Measurements from ENCODE around the gene SP9.
"Not testable (repeated sequence)": the region's sequence is repeated elsewhere in the genome, so short reads cannot be mapped to it uniquely, and the experiment has no call there.

The SP9 gene

DNA sequence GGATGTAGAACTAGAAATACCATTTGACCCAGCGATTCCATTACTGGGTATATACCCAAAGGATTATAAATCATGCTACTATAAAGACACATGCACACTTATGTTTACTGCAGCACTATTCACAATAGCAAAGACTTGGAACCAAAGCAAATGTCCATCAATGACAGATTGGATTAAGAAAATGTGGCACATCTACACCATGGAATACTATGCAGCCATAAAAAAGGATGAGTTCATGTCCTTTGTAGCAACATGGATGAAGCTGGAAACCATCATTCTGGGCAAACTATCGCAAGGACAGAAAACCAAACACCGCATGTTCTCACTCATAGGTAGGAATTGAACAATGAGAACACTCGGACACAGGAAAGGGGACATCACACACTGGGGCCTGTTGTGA, 24.9 kb downstream of the SP9 start:
- DNase-seq (ENCODE audit: low read depth); H3K4me3 ChIP-seq (ENCODE audit: low read length); H3K9ac ChIP-seq (ENCODE audit: low read length); H3K9me3 ChIP-seq (ENCODE audit: control insufficient read depth, low read length); H3K27me3 ChIP-seq (replicated peaks; ENCODE audit: control insufficient read depth, insufficient read depth, low read length); H3K4me1 ChIP-seq (ENCODE audit: control insufficient read depth, insufficient read depth, low read length): not testable (repeated sequence)
- H3K36me3 ChIP-seq (ENCODE audit: control insufficient read depth, insufficient read depth, low read length, severe bottlenecking) = peaks cover 19% of the 10 kb centered on the region

DNA sequence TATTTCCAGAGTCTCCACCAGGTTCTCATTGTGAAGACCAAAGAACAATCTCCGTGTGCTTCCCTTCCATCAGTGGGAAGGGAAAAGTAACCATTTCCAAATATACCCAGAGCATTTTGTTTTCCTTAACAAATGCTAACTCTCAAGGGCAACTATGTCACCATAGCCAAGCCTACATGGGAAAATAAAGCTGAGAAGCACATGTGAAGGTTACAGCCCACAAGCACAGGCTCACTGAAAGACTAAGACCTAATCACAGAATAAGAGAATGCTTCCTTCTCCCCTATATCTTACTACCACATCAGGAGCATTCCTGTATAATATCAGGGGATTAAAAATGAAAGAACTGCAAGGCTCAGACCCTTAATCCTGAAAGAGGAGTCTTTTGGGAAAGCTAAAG, 28.2 kb downstream of the SP9 start:
- H3K9ac ChIP-seq (ENCODE audit: low read length) = no peak overlapping the region
- H3K4me1 ChIP-seq (ENCODE audit: control insufficient read depth, insufficient read depth, low read length) = no peaks in the 10 kb centered on the region
- H3K27me3 ChIP-seq (replicated peaks; ENCODE audit: control insufficient read depth, insufficient read depth, low read length) = no peaks in the 10 kb centered on the region
- peaks cover 21% of the 10 kb centered on the region for H3K36me3 ChIP-seq (ENCODE audit: control insufficient read depth, insufficient read depth, low read length, severe bottlenecking)
- no peaks in the 10 kb centered on the region for H3K9me3 ChIP-seq (ENCODE audit: control insufficient read depth, low read length)
- no peak overlapping the region for H3K4me3 ChIP-seq (ENCODE audit: low read length)
- no peak for DNase-seq (ENCODE audit: low read depth)

DNA sequence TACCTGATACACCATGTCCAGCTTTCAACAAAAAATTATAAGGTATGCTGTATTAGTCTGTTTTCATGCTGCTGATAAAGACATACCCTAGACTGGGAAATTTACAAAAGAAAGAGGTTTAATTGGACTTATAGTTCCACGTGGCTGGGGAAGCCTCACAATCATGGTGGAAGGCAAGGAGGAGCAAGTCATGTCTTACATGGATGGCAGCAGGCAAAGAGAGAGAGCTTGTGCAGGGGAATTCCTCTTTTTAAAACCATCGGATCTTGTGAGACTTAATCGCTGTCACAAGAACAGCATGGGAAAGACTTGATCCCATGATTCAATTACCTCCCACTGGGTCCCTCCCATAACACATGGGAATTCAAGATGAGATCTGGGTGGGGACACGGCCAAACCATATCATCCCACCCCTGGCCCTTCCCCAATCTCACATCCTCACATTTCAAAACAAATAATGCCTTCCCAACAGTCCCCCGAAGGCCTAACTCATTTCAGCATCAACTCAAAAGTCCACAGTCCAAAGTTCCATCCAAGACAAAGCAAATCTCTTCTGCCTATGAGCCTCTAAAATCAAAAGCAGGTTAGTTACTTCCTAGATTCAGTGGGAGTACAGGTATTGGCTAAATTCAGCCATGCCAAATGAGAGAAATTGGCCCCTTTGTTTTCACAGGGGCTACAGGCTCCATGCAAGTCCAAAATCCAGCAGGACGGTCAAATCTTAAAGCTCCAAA, 28.9 kb downstream of the SP9 start:
- peaks cover 21% of the 10 kb centered on the region for H3K36me3 ChIP-seq (ENCODE audit: control insufficient read depth, insufficient read depth, low read length, severe bottlenecking)
- not testable (repeated sequence) for H3K9me3 ChIP-seq (ENCODE audit: control insufficient read depth, low read length); H3K4me1 ChIP-seq (ENCODE audit: control insufficient read depth, insufficient read depth, low read length); H3K27me3 ChIP-seq (replicated peaks; ENCODE audit: control insufficient read depth, insufficient read depth, low read length); H3K4me3 ChIP-seq (ENCODE audit: low read length); H3K9ac ChIP-seq (ENCODE audit: low read length); DNase-seq (ENCODE audit: low read depth)

DNA sequence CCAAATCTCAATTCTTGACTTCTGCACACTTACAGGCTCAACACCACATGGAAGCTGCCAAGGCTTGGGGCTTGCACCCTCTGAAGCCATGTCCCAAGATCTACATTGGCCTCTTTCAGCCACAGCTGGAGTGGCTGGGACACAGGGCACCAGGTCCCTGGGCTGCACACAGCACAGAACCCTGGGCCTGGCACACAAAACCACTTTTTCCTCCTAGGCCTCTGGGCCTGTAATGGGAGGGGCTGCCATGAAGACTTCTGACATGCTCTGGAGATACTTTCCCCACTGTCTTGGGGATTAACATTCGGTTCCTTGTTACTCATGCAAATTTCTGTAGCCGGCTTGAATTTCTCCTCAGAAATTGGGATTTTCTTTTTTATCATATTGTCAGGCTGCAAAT, 29.9 kb downstream of the SP9 start:
- no peak for DNase-seq (ENCODE audit: low read depth)
- Histone ChIP-seq H3K4me1 (ENCODE audit: control insufficient read depth, insufficient read depth, low read length) (no peaks in the 10 kb centered on the region), H3K9me3 (ENCODE audit: control insufficient read depth, low read length) (no peaks in the 10 kb centered on the region), H3K27me3 (replicated peaks; ENCODE audit: control insufficient read depth, insufficient read depth, low read length) (no peaks in the 10 kb centered on the region), H3K9ac (ENCODE audit: low read length) (no peak overlapping the region), H3K36me3 (ENCODE audit: control insufficient read depth, insufficient read depth, low read length, severe bottlenecking) (peaks cover 31% of the 10 kb centered on the region), H3K4me3 (ENCODE audit: low read length) (no peak overlapping the region)

DNA sequence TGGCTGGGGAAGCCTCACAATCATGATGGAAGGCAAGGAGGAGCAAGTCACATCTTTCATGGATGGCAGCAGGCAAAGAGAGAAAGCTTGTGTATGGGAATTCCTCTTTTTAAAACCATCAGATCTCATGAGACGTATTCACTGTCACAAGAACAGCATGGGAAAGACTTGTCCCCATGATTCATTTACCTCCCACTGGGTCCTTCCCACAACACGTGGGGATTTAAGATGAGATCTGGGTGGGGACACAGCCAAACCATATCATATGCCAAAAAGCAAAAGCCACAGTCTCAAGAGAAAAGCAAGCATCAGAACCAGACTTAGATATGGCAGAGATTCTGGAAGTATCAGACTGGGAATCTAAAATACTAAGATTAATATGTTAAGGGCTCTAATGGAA, 30.8 kb downstream of the SP9 start:
- no peaks in the 10 kb centered on the region for H3K4me1 ChIP-seq (ENCODE audit: control insufficient read depth, insufficient read depth, low read length)
- no peak overlapping the region for H3K9ac ChIP-seq (ENCODE audit: low read length)
- H3K36me3 ChIP-seq (ENCODE audit: control insufficient read depth, insufficient read depth, low read length, severe bottlenecking) = peaks cover 40% of the 10 kb centered on the region
- no peak for DNase-seq (ENCODE audit: low read depth)
- H3K4me3 ChIP-seq (ENCODE audit: low read length) = no peak overlapping the region
- no peaks in the 10 kb centered on the region for H3K27me3 ChIP-seq (replicated peaks; ENCODE audit: control insufficient read depth, insufficient read depth, low read length)
- H3K9me3 ChIP-seq (ENCODE audit: control insufficient read depth, low read length) = no peaks in the 10 kb centered on the region

DNA sequence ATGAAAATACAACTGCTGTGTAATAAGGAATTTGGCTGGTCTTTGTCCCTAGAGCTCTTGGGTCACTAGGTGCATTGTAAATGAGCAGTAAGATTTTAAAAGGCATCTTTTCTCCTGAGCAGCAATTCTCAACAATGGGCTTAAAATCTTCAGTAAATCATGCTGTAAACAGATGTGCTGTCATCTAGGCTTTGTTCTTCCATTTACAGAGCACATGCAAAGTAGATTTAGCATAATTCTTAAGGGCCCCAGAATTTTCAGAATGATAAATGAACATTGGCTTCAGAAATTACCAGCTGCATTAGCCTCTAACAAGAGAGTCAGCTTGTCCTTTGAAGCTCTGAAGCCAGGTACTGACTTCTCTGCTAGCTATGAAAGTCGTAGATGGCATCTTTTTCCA, 33.9 kb downstream of the SP9 start:
- Histone ChIP-seq H3K4me1 (ENCODE audit: control insufficient read depth, insufficient read depth, low read length) (no peaks in the 10 kb centered on the region), H3K36me3 (ENCODE audit: control insufficient read depth, insufficient read depth, low read length, severe bottlenecking) (peaks cover 55% of the 10 kb centered on the region), H3K4me3 (ENCODE audit: low read length) (no peak overlapping the region), H3K9ac (ENCODE audit: low read length) (no peak overlapping the region), H3K27me3 (replicated peaks; ENCODE audit: control insufficient read depth, insufficient read depth, low read length) (no peaks in the 10 kb centered on the region), H3K9me3 (ENCODE audit: control insufficient read depth, low read length) (no peaks in the 10 kb centered on the region)
- DNase-seq (ENCODE audit: low read depth) = no peak

DNA sequence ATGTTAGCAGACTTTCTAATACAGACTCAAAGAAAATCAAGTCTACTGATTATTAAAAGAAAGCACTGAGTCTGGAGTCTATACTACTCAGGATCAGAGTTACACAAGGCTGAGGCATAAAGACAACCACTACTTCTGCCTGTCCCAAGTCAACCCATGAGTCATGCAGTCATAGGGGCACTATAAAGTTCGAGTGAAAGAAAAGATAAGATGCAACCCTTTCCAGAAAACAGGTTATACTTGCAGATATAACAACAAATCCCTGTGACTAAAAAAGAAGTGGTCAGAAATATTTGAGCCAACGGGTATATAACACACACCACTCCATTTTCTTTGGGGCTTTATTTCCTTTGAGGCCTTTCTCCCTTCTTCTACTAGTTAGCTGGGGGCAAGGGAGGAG, 42.2 kb downstream of the SP9 start:
- peaks cover 3% of the 10 kb centered on the region for H3K4me1 ChIP-seq (ENCODE audit: control insufficient read depth, insufficient read depth, low read length)
- no peak for DNase-seq (ENCODE audit: low read depth)
- H3K27me3 ChIP-seq (replicated peaks; ENCODE audit: control insufficient read depth, insufficient read depth, low read length) = no peaks in the 10 kb centered on the region
- H3K36me3 ChIP-seq (ENCODE audit: control insufficient read depth, insufficient read depth, low read length, severe bottlenecking) = peaks cover 84% of the 10 kb centered on the region
- no peak overlapping the region for H3K4me3 ChIP-seq (ENCODE audit: low read length)
- H3K9me3 ChIP-seq (ENCODE audit: control insufficient read depth, low read length) = no peaks in the 10 kb centered on the region
- no peak overlapping the region for H3K9ac ChIP-seq (ENCODE audit: low read length)

DNA sequence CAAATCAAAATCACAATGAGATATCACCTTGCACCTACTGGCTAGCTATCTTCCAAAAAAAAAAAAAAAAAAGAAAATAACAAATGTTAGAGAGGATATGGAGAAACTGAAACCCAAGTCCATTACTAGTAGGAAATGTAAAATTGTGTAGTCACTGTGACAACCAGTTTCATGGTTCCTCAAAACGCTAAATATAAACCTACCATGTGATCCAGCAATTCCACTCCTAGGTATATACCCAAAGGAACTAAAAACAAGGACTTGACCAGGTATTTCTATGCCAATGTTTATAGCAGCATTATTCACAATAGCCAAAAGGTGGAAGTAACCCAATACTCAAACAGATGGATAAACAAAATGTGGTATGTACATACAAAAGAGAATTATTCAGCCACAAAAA, 49.0 kb downstream of the SP9 start:
- DNase-seq (ENCODE audit: low read depth) = no peak
- no peak overlapping the region for H3K4me3 ChIP-seq (ENCODE audit: low read length)
- H3K9ac ChIP-seq (ENCODE audit: low read length) = no peak overlapping the region
- H3K27me3 ChIP-seq (replicated peaks; ENCODE audit: control insufficient read depth, insufficient read depth, low read length) = no peaks in the 10 kb centered on the region
- no peaks in the 10 kb centered on the region for H3K9me3 ChIP-seq (ENCODE audit: control insufficient read depth, low read length)
- peaks cover 71% of the 10 kb centered on the region for H3K36me3 ChIP-seq (ENCODE audit: control insufficient read depth, insufficient read depth, low read length, severe bottlenecking)
- no peaks in the 10 kb centered on the region for H3K4me1 ChIP-seq (ENCODE audit: control insufficient read depth, insufficient read depth, low read length)

DNA sequence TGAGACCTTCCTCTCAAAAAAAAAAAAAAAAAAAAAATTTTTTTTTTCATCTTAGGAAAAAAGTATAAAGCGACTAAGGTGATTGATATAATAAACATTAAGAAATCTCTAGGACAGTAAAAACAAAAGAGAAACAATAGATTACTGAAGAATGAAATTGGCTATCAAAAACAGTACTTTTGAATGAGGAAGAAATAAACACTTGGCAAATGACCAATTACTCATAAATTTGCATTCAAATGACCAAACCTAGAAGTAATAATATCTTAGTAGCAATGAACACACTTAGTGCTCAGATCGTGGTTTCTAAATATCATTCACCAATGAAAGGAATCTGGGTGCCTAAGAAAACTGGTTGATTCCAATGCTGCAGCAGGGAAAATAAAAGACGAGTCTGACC, 50.4 kb downstream of the SP9 start:
- no peaks in the 10 kb centered on the region for H3K27me3 ChIP-seq (replicated peaks; ENCODE audit: control insufficient read depth, insufficient read depth, low read length)
- H3K36me3 ChIP-seq (ENCODE audit: control insufficient read depth, insufficient read depth, low read length, severe bottlenecking) = peaks cover 67% of the 10 kb centered on the region
- H3K9ac ChIP-seq (ENCODE audit: low read length) = no peak overlapping the region
- no peaks in the 10 kb centered on the region for H3K4me1 ChIP-seq (ENCODE audit: control insufficient read depth, insufficient read depth, low read length)
- H3K9me3 ChIP-seq (ENCODE audit: control insufficient read depth, low read length) = no peaks in the 10 kb centered on the region
- no peak for DNase-seq (ENCODE audit: low read depth)
- H3K4me3 ChIP-seq (ENCODE audit: low read length) = no peak overlapping the region

All from adipocyte (in vitro differentiated cells).